Ishikawa (cell line): ENCODE data around the gene MRFAP1L1.

Experiments
- CEBPB ChIP-seq: IDR thresholded peaks from 2 replicates; pipeline ENCODE4 v1.6.1; 2012
- EGR1 ChIP-seq: IDR thresholded peaks from 2 replicates; pipeline ENCODE4 v1.6.1; 2012
- EP300 ChIP-seq: IDR thresholded peaks from 2 replicates; pipeline ENCODE4 v1.6.1; 2012; ENCODE audit warnings: borderline replicate concordance
- FOXM1 ChIP-seq: IDR thresholded peaks from 2 replicates; pipeline ENCODE4 v1.6.1; 2012; ENCODE audit warnings: low read depth, borderline replicate concordance
- RAD21 ChIP-seq: IDR thresholded peaks from 2 replicates; pipeline ENCODE4 v1.6.1; 2012; ENCODE audit warnings: low read depth
- TAF1 ChIP-seq: IDR thresholded peaks from 2 replicates; pipeline ENCODE4 v1.6.1; 2012; ENCODE audit warnings: low read depth, mild to moderate bottlenecking
- ZBTB7A ChIP-seq: IDR thresholded peaks from 2 replicates; pipeline ENCODE4 v1.6.1; 2012; ENCODE audit warnings: low read depth
- TF ChIP-seq, protein P1 (sequence below): IDR thresholded peaks from 2 replicates; pipeline ENCODE4 v1.6.1; 2012
- TF ChIP-seq, protein P2 (sequence below): IDR thresholded peaks from 2 replicates; pipeline ENCODE4 v1.6.1; 2012
- TF ChIP-seq, protein P3 (sequence below): IDR thresholded peaks from 2 replicates; pipeline ENCODE4 v1.6.1; 2012; ENCODE audit warnings: low read depth, mild to moderate bottlenecking

DNA sequence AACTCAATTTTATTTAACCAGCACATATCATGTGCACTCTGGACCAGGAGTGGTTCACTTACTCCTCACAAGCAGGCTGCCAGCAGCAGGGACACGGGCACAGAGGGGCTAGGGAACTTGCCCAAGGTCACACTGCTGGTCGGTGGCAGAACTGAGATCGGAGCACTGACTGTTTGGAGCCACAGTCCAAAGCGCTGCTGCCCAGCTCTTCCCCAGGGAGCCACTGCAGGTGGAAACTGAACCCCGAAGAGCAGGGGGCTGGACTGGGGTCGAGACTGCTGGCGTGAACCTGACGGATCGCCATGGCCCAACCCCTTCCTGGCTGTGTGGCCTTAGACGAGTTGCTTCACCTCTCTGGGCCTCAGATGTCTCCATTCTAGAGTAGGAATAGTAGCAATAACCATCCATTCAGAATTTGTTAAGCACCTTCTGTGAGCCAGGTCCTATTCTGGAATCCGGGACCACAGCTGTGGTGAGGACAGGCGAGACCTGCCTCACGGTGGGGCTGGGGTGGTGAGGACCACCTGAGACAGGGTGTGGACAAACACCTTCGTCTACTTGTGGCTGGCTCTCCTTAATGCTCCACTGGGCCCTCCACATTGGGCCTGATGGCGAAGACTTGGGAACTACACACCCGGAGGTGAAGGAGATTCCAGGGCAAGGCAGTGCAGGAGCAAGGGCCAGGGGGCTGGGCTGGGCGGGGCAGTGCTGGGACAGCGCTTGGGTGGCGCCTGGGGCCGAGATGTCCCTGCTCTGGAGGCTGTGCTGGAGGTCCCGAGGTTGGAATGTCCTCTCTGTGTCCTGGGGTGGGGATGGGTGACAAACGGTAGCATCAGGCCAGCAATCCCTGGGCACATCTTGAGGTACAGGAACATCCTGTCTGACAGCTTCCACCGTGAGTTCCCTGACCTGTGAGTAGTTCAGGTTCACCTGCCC, 40.9 kb upstream of the MRFAP1L1 start:
- TF ChIP-seq EP300: no peak
- no peak for TF ChIP-seq RAD21
- TF ChIP-seq, protein P1, sequence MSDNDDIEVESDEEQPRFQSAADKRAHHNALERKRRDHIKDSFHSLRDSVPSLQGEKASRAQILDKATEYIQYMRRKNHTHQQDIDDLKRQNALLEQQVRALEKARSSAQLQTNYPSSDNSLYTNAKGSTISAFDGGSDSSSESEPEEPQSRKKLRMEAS: no peak
- TF ChIP-seq, protein P2, sequence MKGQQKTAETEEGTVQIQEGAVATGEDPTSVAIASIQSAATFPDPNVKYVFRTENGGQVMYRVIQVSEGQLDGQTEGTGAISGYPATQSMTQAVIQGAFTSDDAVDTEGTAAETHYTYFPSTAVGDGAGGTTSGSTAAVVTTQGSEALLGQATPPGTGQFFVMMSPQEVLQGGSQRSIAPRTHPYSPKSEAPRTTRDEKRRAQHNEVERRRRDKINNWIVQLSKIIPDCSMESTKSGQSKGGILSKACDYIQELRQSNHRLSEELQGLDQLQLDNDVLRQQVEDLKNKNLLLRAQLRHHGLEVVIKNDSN: no peak
- TF ChIP-seq, protein P3, sequence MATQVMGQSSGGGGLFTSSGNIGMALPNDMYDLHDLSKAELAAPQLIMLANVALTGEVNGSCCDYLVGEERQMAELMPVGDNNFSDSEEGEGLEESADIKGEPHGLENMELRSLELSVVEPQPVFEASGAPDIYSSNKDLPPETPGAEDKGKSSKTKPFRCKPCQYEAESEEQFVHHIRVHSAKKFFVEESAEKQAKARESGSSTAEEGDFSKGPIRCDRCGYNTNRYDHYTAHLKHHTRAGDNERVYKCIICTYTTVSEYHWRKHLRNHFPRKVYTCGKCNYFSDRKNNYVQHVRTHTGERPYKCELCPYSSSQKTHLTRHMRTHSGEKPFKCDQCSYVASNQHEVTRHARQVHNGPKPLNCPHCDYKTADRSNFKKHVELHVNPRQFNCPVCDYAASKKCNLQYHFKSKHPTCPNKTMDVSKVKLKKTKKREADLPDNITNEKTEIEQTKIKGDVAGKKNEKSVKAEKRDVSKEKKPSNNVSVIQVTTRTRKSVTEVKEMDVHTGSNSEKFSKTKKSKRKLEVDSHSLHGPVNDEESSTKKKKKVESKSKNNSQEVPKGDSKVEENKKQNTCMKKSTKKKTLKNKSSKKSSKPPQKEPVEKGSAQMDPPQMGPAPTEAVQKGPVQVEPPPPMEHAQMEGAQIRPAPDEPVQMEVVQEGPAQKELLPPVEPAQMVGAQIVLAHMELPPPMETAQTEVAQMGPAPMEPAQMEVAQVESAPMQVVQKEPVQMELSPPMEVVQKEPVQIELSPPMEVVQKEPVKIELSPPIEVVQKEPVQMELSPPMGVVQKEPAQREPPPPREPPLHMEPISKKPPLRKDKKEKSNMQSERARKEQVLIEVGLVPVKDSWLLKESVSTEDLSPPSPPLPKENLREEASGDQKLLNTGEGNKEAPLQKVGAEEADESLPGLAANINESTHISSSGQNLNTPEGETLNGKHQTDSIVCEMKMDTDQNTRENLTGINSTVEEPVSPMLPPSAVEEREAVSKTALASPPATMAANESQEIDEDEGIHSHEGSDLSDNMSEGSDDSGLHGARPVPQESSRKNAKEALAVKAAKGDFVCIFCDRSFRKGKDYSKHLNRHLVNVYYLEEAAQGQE: no peak
- TF ChIP-seq EGR1: no peak
- no peak for TF ChIP-seq FOXM1
- TF ChIP-seq TAF1: no peak
- no peak for TF ChIP-seq CEBPB
- no peak for TF ChIP-seq ZBTB7A
